GM12878 (cell line): Measurements from ENCODE around the gene CDC7.

Experiments used
- EZH2 ChIP-seq: IDR thresholded peaks from 2 replicates; pipeline ENCODE4 v1.6.1; 2012; ENCODE audit warnings: low read depth, mild to moderate bottlenecking, control low read depth, inconsistent platforms, low read length, borderline replicate concordance; ENCODE audit not compliant: control insufficient read depth
- POLR2AphosphoS5 ChIP-seq: IDR thresholded peaks from 2 replicates; pipeline ENCODE4 v1.6.1; 2011; ENCODE audit warnings: mild to moderate bottlenecking, low read length, inconsistent platforms
- RUNX3 ChIP-seq: IDR thresholded peaks from 2 replicates; pipeline ENCODE4 v1.6.1; 2012; ENCODE audit warnings: low read length, inconsistent platforms
- SPI1 ChIP-seq: IDR thresholded peaks from 2 replicates; pipeline ENCODE4 v1.6.1; 2011; ENCODE audit warnings: low read depth, mild to moderate bottlenecking, low read length, moderate library complexity, borderline replicate concordance; ENCODE audit not compliant: insufficient read depth
- ZNF207 ChIP-seq: fragments of 450-650 bp; IDR thresholded peaks from 2 replicates; pipeline ENCODE4 v1.6.1; 2014; ENCODE audit warnings: antibody characterized with exemption, mild to moderate bottlenecking, borderline replicate concordance
- ZNF274 ChIP-seq: IDR thresholded peaks from one replicate; pipeline ENCODE4 v1.8.0; 2011; ENCODE audit not compliant: insufficient read length, insufficient read depth
- TF ChIP-seq, protein P1 (sequence below): IDR thresholded peaks from 2 replicates; pipeline ENCODE4 v1.6.1; 2011; ENCODE audit warnings: mild to moderate bottlenecking, low read depth, low read length, moderate library complexity; ENCODE audit not compliant: insufficient replicate concordance
- TF ChIP-seq, protein P2 (sequence below), 3 experiments: IDR thresholded peaks in 2 of 3; conservative IDR thresholded peaks in 1 of 3; 2 replicates each; pipeline ENCODE4 v1.5.1; 2011; ENCODE audit warnings: low read depth in 3 of 3, low read length in 3 of 3, mild to moderate bottlenecking in 3 of 3, control low read depth in 2 of 3, moderate library complexity in 2 of 3, inconsistent platforms in 1 of 3, mixed read lengths in 1 of 3; ENCODE audit not compliant: control insufficient read depth in 2 of 3, insufficient read depth in 1 of 3; ENCODE audit errors: extremely low read depth in 1 of 3

- no peak for TF ChIP-seq SPI1
- TF ChIP-seq, protein P1, sequence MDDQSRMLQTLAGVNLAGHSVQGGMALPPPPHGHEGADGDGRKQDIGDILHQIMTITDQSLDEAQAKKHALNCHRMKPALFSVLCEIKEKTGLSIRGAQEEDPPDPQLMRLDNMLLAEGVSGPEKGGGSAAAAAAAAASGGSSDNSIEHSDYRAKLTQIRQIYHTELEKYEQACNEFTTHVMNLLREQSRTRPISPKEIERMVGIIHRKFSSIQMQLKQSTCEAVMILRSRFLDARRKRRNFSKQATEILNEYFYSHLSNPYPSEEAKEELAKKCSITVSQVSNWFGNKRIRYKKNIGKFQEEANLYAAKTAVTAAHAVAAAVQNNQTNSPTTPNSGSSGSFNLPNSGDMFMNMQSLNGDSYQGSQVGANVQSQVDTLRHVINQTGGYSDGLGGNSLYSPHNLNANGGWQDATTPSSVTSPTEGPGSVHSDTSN, result no peak
- TF ChIP-seq POLR2AphosphoS5, result no peak
- TF ChIP-seq ZNF274, result no peak
- TF ChIP-seq EZH2, result no peak
- TF ChIP-seq, protein P2, sequence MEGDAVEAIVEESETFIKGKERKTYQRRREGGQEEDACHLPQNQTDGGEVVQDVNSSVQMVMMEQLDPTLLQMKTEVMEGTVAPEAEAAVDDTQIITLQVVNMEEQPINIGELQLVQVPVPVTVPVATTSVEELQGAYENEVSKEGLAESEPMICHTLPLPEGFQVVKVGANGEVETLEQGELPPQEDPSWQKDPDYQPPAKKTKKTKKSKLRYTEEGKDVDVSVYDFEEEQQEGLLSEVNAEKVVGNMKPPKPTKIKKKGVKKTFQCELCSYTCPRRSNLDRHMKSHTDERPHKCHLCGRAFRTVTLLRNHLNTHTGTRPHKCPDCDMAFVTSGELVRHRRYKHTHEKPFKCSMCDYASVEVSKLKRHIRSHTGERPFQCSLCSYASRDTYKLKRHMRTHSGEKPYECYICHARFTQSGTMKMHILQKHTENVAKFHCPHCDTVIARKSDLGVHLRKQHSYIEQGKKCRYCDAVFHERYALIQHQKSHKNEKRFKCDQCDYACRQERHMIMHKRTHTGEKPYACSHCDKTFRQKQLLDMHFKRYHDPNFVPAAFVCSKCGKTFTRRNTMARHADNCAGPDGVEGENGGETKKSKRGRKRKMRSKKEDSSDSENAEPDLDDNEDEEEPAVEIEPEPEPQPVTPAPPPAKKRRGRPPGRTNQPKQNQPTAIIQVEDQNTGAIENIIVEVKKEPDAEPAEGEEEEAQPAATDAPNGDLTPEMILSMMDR (IDR thresholded peaks at IDR 0.05 in 2 of 3, conservative IDR thresholded peaks at IDR 0.05 in 1 of 3; ENCODE audit: control insufficient read depth in 2 of 3, extremely low read depth in 1 of 3, insufficient read depth in 1 of 3, low read depth in 3 of 3, low read length in 3 of 3), result no peak
- no peak for TF ChIP-seq RUNX3
- TF ChIP-seq ZNF207, result no peak
These were observed 1.3 kb upstream of the CDC7 start for GRCh38 chr1:91499346-91499745.
